NCI-H1417 treated with DMSO at 0.1 percent for 48 hours (cell line): ENCODE measurements around the gene PRKCH.

Source experiments
- DNase-seq: peaks from one replicate; lab custom pipeline; 2025; lab: John Stamatoyannopoulos, UW

The PRKCH gene

GRCh38 chr14:61532763-61533162 is 211.4 kb downstream of the PRKCH start:
- DNase-seq, result no peak

DNA sequence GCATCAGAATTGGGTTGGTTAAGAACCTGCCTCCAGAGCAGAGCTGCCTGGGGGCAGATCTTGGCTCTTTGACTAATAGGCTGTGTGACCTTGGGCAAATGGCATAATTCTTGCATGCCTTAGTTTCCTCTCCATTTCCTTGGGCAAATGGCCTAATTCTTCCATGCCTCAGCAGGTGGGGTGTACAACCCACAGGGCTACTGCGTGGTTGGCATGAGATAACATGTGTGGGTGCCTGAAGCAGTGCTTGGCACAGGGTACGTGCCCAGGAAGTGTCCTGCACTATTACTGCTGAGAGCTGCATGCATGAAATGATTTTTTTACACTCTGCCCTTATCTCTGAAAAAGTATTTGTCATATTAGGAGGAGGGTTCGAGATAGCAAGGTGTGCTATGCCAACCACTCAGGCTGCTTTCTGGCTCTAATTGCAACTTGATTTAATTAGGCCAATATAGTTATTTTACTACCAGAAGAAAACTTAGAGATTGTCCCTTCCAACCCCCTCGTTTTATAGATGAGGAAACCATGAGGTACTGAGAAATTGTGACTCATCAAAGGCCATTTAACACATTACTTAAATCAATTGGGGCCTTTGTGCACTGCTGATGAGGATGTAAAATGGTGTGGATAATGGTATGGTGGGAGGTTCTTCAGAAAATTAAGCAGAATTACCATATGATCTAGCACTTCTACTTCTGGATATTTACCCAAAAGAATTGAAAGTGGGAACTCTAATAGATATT is 212.3 kb downstream of the PRKCH start:
- DNase-seq, result no peak

GRCh38 chr14:61535032-61535431 is 213.7 kb downstream of the PRKCH start:
- no peak for DNase-seq

DNA sequence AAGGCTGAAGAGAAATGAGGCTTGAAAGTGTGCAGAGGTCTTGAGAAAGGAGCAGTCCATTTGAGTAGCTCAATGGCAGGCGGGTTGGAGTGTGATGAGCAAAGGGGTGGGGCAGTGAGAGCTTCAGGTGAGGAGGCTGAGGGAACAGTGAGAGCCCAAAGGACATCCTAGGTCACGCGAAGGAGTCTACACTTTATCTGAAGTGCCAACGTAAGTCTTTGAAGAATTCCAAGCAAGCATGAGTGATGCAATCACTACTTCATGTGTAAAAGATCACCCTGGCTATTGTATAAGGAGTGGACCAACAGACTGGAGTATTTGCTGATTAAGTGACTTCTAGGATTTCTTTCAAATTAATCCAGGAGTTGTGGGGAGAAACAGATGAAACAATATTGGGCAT is 214.1 kb downstream of the PRKCH start:
- DNase-seq, result no peak

DNA sequence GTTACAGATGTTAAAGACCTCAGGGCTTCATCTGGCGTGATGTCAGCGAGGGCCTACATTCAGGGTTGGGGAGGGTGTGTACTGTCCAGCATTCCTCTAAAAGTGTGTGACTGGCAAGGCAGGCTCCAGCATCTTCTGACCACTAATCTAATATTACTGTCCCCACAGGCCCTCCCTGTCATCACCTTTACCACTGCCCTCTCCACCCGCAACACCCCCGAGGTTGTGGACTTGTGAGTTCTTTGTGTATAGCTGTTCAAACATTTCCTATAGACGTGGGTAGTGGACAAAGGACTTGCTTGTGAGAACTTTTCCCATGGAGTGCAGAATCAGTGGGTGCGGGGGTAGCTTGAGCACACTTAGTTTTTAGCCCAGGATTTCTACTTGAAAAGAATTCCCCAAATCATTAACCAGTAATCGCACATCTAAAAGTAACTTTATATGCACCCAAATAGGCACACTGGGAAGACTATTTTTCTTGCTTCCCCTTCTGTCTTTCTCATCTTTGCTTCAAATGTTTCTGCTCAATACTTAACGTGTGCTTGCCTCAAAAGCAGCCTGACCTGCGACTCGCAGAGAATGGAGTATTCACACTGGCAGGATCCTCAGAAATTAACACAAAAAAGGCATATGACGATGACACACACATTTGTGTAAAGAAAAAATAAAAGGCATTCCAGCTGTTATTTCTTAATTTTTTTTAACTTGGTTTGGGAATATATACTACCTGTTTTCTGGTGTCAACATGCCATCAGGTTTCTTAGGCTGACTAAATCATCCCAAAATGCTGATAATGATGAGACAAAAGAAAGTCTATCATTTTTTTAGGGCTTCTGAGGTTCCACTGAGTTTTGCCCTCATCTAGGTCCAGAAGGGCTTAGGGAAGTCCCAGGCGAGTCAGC is 215.5 kb downstream of the PRKCH start:
- DNase-seq, result no peak

GRCh38 chr14:61537563-61538463 is 216.4 kb downstream of the PRKCH start:
- DNase-seq, result no peak

GRCh38 chr14:61538464-61539022 is 217.2 kb downstream of the PRKCH start:
- DNase-seq, result no peak

DNA sequence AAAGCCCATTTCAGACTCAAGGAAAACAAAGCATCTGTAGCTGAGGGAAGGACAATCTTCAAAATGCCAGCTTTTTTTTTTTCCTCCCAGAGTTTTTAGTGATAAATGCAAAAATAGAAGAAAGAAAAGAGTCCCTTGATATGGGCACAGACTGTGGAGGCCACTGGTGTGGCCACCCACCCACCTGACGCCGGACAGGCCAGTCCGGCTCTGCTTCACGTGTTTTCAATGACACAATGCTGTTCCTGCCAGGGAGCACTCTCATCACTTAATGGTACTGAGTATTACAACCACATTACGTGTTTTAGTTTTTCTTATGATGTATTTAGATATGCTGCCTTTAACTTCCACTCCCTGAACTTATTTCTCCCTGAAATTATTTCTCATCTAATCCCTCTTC is 218.3 kb downstream of the PRKCH start:
- no peak for DNase-seq

GRCh38 chr14:61540931-61541330 is 219.6 kb downstream of the PRKCH start:
- no peak for DNase-seq

DNA sequence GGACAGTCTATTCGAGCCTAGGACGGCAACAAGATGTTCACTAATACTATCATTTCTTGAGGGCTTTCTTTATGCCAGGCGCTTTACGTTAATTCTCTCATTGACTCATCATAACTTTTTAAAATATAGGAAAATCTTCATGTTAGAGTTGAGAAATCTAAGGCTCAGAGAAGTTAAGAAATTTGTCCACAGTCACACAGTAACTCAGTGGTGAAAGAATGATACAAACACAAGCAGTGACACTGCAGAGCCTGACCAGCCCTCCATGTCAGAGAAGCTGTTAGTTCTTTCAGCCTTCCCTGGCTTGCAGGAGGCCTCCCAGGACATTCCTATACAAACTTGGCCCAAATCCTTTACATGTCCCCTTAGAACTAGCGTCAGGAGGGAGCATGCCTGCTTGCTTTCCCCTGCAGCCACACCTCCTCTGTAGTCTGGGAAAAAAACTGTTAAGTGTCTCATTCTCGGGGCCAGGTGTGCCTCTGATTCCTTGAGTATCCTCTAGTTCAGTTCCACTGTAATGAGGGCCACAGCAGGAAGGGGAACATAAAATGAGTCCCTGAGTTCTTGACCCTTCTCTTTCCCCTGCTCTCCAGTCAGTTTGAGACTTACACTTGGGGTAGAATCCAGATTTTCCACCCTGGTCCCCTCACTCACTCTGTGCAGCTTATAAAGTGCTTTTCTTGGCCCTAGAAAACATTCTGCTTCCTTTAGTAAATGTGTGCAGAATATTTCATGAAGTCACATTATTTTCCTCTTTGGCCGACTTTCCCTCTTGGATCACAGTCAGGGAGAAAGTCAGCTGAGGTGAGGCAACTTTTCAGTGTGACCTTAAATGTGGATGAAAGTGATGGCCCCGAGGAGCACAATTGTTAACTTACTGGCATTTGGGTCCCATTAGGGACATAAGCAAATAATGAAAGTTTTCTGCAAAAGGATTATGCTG is 221.7 kb downstream of the PRKCH start:
- no peak for DNase-seq

DNA sequence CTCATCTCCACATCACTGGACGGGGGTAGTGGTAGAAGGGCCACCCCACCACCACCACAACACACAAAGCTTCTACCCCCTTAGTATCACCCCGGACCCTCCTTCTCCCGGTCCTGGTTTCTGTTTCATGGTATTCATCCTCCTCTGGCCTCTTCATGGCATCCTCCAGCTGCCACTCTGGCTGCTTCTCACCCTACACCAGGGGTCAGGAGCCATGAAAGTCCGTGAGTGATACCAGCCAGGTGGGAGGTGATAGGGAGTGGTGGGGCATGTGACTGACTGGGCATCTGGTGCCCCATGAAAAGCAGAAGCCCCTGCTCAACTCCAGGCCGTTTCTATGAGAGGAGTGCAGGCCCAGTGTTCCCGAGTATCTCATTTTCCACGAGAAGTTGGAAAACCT is 222.6 kb downstream of the PRKCH start:
- no peak for DNase-seq

- no peak for DNase-seq
Measured at GRCh38 chr14:61544448-61545330, 223.3 kb downstream of the PRKCH start.

GRCh38 chr14:61545726-61546455 is 224.5 kb downstream of the PRKCH start:
- no peak for DNase-seq

GRCh38 chr14:61547186-61548069 is 226.0 kb downstream of the PRKCH start:
- no peak for DNase-seq

DNA sequence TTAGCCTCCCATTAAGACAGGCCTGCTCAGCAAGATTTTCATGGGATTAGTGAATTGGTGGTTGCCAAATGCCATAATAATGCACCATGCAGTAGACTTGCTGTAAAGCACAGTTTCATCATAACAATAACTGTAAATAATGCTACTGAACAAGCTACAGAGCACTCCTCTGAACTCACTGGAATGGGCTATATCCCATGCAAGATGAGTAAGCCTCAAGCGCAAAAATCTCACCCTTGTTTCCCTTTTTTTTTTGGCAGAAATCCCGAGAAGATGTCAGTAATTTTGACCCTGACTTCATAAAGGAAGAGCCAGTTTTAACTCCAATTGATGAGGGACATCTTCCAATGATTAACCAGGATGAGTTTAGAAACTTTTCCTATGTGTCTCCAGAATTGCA is 228.0 kb downstream of the PRKCH start:
- DNase-seq, result no peak

DNA sequence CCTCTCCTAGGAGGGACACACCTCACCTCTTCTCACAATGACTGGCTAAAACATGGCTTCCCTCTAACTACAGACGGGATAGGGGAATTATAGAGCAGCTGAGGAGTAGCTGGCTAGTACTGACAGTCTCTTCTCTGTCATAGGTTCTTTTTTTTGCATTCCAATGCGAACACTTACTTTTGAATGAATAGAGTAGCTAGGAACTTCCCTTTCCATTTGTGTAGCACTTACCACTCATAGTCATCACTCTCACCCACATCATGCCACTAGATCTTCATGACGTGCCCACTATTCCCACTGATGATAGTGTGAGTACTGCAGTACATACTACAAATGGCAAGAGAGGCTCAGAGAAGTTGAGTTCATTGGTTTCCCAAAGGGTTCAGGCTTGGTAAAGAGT is 230.0 kb downstream of the PRKCH start:
- no peak for DNase-seq

DNA sequence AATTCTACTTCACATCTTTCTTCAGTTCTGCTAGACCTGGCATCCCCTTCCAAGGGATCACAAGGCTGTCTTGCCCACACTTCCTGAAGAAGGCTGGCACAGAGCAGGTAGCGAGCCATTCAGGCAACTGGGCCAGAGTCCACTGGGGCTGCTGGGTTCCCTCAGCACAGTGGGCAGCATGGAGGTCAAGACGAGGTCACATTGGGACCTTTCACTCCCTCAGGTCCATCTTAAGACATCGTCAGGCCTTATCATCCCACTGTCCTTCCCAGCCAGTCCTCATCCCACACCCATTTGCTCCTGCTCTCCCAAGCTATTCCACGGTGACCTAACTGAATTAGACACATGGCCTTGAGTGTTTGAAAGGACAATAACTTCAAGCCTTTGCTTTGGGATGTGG is 230.9 kb downstream of the PRKCH start:
- no peak for DNase-seq
